ENCODE data around the gene STX1B.
"Not testable (repeated sequence)": the region's sequence is repeated elsewhere in the genome, so short reads cannot be mapped to it uniquely, and the experiment has no call there.

The STX1B gene

DNA sequence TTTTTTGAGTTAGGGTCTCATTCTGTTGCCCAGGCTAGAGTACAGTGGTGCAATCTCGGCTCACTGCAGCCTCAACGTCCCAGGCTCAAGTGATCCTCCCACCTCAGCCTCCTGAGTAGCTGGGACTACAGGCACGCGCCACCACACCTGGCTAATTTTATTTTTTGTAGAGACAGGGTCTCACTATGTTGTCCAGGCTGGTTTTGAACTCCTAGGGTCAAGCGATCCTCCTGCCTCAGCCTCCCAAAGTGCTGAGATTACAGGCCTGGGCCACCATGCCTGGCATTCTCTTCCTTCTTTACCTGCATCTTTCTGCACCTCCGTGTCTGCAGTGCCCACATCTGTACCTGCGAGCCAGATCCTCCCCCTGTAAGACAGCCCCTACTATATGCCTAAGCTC lies 1.4 kb upstream of the STX1B start:
- not testable (repeated sequence) for DNase-seq

DNA sequence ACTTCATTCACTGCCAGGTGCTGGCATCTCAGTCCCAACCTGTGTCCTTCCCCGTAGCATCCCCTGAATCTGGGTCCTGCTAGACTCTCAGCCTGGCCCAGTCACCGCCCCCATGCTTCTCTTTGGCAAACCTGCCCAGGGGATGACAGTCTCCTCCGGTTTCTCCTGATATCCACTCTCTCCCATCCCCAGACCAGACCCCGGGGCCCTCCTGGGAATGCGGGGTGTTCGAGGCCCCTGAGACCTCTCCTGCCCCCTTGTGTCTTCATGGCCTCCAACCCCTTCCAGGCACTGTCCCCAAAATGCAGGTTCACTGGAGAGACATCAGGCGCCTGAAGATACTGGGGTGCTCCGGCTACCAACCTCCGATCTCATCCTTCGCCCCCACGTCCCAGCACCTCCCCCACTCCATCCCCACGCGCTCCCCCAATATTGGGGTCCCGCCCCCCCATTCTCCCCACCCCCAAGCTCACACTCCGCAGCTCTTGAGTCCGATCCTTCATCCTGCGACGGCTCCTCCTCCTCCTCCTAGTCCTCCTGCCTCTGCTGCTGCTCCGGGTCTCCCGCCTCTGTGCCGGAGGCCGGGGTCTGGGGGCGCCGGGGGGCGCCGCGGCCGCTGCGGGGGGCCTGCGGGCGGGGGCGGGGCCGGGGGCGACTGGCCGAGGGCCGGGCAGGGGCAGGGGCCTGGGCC lies 399 bp downstream of the STX1B start:
- DNase-seq: no peak

DNA sequence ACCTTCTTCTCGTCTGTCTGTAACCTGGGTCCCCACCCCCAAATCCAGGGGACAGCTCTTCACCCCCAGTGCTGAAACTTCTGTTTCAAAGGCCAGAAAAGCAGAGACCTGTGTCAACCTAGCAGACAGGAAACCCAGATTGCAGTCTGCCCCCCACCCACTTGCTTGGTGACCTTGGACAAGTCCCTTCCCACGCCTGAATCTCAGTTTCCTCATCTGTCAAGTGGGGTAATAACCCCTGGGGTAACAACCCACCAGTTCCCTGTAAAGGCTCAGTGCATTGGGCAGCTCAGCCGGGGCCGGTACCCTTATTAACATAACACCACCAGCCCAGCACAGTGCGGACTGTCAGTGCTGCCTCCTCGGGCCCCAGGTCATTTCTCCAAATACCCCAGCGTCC lies 1.3 kb downstream of the STX1B start:
- no peak for DNase-seq

DNA sequence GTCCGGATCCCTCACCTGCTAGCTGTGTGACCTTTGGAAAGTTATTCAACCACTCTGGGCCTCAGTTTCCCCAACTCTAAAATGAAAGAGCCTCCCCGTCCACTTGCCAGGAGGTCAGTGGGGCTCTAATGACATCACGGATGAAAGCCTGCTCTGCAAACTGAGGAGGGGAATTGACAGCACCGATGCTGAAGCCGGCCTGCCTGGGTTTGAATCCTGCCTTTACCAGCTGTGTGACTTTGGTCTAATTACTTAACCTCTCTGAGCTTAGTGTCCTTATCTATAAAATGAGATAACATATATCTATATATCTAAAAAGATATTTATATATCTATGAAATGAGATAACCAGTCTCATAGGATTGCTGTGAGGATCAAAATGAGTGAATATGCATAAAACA lies 1.9 kb downstream of the STX1B start:
- DNase-seq: no peak

DNA sequence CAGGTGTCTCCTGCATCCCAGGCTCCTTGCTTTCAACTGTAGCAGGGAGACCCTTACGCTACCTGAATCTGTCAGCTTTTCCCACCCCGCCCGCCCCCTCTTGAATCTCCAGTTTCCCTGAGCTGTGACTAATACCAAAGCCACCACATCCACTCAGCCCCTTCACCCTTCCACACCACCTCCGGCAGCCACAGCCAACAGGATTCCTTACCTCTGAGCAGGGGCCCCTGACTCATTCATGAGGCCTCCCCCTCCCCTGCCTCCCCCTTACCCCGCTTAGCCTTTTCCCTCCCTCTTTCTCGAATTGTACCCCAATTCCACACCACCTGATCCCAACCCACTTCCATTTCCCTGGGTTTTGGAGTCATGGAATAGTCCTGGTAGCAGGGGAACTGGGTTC lies 2.3 kb downstream of the STX1B start:
- DNase-seq: no peak

DNA sequence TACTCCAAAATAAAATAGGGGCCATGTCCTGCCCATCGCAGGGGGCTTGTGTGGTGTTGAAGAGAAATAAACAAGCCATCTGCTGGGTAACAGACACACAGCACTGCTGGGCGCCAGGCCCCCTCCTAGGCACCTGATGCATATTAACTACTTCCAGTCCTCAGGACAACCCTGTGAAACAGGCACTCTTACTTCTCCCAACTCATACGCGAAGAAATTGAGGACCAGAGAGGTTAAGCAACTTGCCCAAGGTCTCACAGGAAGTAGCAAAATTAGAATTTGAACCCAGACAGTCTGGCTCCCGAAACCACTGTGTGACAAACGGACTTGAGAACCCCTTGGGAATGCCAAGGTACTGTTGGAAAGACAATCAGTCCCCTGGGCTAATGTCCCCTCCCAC lies 2.8 kb downstream of the STX1B start:
- no peak for DNase-seq

DNA sequence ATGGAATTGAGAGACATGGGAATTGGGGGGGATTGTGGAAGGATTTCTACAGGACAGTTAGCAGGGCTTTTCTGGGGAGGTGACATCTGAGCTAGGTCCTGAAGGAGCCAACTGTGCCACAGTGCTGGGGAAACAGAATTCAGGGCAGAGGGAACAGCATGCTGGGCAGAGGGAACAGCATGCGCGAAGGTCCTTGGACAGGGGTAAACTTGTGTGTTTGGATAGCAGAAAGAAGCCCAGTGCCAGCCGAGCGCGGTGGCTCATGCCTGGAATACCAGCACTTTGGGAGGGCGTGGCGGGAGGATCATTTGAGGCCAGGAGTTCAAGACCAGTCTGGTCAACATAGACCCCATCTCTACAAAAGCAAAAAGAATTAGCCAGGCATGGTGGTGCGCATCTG lies 3.8 kb downstream of the STX1B start:
- DNase-seq: no peak

DNA sequence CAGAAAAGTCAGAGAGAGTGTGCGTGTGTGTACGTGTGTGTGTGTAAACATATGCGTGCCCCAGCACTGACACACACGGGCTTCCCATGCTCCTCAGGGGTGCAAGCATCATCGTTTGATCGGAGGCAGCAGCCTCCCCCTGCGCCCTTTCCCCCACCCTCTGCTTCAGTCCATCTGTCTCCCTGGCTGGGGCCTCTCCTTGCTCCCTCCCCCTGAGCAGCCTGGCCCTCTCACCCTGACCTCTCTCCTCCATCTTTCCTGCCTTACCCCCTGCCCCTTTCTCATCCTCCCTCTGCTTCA lies 4.4 kb downstream of the STX1B start:
- DNase-seq: no peak

DNA sequence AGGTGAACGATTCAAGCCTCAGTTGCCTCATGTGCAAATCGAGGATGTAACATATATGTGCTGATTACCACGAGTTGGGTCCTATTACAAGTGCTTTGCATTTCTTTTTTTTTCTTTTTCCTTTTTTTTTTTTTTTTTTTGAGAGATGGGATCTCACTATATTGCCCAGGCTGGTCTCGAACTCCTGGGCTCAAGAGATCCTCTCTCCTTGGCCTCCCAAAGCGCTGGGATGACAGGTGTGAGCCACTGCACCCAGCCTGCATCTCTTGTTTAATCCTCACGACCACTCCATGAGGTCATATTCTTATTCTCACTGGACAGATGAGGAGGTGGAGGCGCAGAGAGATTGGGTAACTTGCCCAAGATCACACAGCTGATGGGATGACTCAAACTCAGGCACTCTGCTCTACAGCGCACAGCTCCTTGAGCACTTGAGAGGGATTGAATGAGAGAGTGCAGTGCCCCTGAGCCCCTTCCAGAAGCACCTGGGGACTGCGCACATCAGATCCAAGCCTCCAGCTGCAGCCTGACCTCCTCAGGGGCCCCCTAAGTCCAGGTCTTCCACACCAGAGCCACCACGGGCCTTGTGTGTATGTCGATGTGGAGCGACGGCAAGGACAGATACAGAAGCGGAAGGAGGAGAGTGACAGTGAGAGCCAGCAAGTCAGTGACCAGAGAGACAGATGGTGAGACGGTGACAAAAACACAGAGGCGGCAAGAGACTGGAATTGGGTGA lies 4.9 kb downstream of the STX1B start:
- no peak for DNase-seq

DNA sequence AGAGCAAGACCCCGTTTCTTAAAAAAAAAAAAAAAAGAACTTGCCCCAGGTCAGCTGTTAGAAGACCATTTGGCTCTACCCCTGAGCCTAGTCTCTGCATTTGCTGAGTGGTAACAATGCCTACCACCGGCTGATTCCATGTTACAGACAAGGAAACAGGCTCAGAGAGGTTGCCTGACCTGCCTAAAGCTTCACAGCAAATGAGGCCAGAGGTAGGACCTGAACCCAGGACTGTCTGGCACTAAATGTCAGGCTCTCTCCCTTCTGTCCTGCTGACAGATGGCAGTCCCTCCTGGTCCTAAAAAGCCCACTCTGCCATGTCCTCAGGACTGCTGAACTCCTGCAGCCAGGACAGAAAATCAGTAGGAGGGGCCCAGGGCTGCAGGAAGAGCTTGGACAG lies 5.8 kb downstream of the STX1B start:
- no peak for DNase-seq

DNA sequence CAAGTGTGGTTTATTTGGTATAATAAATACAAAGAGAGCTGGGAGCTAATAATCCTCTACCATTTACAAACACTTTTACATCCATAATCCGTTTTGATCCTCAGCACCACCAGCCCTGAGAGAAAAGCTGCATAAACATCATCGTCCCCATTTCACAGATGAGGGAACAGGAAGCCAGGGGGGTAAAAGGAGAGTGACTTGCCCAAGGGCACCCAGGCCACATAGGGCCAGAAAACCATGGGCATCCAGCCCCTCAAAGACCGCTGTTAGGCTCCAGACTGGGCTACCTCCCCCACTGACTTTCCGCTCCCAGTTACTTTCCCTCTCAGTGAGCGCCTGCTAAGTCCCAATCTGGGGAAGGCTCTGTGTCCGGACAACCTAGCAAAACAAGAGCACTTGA lies 6.7 kb downstream of the STX1B start:
- no peak for DNase-seq

DNA sequence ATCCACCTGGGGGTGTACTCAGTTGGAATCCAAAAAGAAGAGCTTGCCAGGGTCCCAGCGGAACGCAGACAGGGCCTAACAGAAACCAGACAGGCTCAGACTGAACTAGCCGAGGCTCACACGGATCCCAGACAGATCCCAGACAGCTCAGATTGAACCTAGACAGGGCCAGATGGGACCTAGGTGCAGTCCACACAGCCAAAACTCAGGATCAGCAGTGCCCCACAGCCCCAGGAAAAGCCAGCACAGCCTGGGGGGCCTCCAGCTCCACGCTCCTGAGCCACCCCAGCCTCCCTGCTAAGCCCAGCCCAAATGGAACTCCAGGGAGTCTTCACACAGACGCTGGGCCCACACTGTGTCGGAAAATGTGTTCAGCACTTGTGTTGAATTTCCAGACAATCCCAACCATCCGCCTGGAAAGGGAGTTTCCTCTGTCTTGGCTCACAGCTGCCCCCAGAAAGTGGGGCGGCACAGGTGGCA lies 7.5 kb downstream of the STX1B start:
- no peak for DNase-seq

DNA sequence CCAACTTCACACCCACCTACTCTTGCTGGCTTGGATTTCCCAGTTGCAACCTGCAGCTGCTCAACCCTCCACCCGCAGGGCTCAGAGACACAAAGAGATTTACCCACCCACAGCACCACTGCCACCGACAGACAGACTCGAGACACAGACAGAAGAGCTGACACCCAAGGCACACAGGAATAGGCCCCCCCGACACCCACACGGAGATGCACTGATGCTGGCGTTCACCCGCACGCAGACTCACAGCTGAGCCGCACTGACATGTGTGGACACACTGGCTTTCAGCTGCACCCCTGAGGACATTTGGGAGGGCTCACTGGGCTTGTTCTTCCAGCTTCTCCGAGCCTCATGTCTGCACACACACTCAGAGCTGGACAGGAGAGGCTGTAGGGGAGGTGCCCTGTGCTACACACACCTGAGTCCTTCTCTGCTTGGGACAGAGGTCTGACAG lies 8.2 kb downstream of the STX1B start:
- no peak for DNase-seq

DNA sequence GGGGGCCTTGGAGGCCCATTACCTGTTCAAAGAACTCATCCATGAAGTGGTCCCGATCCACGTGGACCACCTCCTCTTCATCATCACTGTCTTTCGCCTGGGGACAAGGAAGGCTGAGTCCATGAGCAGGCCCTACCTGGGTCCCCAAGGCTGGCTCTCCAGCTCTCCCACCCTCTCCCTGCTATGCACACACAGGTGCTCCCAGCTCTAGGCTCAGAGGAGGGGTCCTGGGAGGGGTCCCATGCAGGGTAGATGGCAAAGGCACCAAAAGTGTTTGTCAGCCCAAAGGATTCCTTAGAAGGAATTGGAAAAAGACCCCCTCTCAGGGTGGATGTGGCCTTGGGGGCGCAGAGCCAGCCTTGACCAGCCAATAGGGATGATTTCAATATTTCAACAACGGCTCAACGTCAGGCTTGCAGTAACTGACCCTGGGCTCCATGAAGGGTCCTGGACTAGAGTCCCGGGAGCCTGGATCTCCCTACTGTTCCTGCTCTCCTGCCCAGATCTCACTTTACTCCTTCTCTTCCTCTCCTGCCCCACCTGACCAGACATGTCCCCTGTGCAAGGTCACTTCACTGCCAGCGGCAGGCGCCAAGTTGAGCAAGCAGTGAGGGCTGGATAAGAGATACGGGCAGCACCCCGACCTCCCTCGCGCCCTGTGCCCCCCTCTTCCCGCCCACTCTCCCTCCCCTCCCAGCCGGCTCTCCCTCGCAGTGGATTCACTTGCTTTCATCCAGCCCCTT lies 8.8 kb downstream of the STX1B start:
- no peak for DNase-seq

DNA sequence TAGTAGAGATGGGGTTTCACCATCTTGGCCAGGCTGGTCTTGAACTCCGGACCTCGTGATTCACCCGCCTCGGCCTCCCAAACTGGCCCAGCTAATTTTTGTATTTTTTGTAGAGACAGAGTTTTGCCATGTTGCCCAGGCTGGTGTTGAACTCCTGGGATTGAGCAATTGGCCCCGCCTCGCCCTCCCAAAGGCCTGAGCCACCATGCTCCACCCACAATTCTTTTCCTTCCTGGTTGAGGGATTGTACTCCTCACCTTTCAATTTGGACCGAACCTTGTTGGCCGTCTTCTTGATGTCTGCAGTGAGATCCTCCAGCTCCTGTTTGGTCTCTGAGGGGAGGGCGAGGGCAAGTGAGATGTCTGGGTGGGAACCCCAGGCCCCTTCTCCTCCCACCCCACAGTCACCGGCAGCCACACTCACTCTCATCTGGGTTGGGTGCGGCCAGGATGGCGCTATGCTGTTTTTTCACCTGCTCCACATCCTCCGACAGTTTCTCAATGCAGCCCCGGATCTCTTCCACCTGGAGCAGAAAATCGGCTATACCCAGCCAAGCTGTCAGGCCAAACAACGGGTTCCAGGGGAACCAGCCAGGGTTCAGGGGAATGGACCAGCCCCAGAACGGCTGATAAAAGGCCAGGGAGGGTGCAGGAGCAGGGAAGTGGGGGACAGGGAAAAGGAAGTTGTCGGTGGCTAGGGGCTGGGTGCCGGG lies 9.6 kb downstream of the STX1B start:
- DNase-seq: no peak

DNA sequence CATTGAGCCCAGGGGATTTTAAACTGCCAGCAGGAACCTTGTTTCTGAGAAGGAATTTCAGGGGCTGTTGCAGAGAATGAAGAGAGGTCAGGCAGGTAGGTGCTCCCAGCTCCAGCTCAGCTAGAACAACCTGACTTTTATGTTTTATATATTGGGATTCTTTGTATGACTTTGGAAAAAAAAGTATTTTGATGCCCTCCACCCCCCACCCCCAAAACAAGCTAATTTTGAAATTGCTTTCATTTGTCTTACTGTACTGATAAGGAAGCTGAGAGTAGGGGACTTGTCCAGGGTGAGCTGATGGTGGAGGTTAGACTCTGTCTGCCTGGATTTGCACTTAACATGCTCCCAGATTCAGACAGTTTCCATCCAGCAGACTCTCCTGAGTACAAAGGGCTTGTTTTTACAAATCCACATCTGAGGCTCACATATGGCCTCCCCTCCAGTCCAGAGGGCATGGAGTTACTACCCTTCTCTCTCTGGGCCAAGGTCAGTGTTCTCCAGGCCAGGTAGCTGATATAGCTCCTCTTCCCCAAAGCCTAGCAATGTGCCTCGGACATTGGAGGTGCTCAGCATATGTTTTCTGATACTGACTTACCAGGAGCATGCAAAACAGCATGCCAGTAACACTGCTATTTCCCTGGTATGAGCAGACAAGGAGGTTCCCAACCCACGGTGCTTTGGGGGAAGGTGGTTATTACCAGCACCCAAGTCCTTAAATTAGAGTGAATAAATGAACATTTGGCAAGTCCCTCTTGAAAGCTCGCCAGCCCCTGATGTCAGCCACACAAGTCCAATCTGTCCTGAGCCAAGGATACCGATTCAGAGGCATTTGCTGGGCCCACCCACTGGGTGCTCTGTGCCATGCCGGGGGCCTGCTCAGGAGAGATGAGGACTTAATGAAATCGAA lies 11.3 kb downstream of the STX1B start:
- DNase-seq: peak; percentile 29 to 80

DNA sequence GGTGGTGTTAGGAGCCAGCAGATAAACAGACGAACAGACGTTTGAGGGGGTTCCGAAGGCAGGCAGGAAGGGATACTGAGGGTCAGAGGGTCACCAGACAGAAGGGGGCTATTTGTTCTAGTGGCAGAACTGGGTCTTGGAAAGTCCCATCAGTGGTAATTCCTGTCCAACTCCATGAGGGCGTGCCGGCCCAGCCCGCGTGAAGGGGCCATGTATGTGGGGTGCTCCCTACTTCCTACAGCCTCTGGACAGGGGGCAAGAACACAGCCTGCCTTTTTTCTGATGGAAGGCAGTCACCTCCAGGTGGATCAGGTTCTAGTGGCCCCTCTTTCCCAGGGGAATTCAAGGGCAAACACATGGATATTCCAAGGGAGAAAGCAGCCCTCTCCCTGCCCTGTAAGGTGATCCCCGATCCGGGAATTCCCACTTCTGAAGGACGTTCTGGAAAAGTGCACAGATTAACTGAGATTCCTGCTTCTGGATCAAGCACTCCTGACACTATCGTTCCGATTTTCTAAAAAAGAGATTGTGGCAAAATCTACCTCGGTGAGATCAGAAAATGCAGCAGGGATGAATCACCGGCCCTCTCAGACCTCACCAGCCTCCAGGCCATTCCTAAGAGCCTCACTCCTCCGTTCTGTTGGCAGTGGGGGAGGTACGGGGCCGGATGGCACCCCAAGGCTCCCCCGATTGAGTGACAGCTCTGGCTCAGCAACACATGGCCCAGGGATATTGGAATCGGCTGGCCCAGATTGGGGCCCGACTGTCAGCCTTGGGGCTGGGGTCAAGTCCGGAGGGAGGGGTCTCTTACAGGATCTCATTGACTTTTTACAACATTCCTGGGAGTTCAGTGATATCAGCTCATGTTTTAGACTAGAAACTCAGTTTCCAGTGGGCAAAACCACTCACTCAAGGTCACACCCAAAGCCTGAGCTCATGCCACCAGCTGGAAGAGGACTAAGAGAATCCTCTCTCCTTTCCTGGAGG lies 12.4 kb downstream of the STX1B start:
- no peak for DNase-seq

DNA sequence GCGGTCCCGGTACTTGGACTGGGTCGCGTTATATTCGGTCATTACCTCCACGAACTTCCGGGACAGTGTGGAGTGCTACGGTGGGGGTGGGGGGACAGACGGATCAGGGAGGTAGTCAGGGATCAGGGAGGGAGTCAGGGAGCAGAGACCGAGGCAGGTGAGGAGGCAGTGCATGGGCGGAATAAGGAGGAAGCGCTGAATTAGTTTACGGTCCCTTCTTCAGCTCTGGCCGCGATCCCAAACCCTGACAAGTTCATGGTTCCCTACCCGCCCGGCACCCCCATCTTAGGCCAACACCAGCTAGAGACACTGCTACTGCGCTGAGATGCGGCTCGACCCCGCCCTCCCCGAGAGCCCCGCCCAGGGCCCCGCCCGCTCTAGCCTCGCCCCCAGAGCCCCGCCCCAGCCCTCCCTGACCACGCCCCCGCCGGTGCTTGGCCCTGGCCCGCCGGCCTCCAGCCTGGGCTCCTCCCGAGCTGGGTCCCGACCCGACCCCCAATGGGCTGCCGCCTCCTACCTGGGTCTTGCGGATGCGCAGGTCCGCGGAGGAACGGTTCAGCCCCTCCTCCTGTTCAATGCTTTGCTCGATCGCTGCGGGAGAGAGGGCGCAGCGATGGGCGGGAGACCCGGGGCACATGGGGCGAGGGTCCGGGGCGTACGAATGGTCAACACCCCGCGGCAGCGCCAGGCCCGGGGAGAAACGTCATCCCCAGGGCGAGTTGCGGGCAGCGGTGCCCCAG lies 13.3 kb downstream of the STX1B start:
- DNase-seq: no peak

DNA sequence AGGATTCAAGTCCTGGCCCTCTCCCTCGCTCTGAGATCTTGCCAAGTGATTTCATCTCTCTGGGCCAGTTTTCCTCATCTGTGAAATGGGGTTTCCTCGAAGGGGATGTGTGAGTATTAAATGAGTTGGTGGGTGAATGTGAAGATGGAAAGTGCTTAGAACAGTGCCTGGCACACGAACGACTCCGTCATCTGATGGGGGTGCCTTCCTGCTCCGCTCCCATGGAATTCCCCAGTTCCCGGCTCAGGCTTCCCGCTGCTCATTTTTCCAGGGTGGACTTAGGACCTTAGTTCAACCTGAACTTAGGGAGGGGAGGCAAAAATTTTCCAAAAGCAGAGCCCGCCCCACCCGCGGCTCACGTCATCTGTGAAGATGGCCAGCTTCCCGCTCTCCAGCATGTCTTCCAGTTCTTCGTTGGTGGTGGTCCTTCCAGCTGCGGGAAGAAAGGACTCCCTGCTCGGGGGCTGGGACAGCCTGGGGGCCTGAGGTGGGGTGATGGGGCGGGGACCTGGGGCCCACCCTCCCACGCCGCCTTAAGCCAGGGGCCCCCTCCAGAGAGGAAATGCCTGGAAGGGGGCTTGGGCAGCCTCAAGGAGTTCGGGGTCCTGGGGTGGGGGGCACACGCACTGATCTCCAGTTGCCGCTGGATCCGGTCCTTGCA lies 14.0 kb downstream of the STX1B start:
- no peak for DNase-seq

DNA sequence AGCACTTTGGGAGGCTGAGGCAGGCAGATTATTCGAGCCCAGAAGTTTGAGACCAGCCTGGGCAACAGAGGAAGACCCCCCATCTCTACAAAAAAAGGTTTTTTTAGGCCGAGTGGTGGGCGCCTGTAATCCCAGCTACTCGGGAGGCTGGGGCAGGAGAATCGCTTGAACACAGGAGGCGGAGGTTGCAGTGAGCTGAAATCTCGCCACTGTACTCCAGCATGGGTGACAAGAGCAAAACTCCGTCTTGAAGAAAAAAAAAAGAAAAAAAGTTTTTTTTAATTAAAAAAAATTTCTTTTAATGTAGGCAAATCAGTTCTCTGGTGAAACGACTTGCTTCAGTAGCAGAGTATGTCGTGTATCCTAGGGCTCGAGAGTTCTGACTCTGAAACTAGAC lies 14.5 kb downstream of the STX1B start:
- no peak for DNase-seq
